Erythroblast (primary cell): ENCODE measurements around the gene ARHGEF35.
"Not testable (repeated sequence)": the region's sequence is repeated elsewhere in the genome, so short reads cannot be mapped to it uniquely, and the experiment has no call there.

Source experiments
- GATA1 ChIP-seq: IDR thresholded peaks from 2 replicates; pipeline ENCODE4 v1.6.1; 2011; ENCODE audit warnings: low read depth, mild to moderate bottlenecking, control low read depth, low read length, moderate library complexity
- POLR2A ChIP-seq: IDR thresholded peaks from 2 replicates; pipeline ENCODE4 v1.6.1; 2011; ENCODE audit warnings: mild to moderate bottlenecking, low read length

- not testable (repeated sequence) for TF ChIP-seq POLR2A, GATA1
Observed at GRCh38 chr7:144203086-144203485, 7.5 kb upstream of the ARHGEF35 start.
